GM12873 (cell line): ENCODE results near the gene ATXN1.

ENCODE experiments used
- CTCF ChIP-seq: IDR thresholded peaks from 2 replicates; pipeline ENCODE4 v1.5.1; 2012; ENCODE audit warnings: low read depth, mild to moderate bottlenecking, moderate library complexity, low read length, control low read depth; ENCODE audit not compliant: insufficient read depth; ENCODE audit errors: missing control alignments

Gene ATXN1

DNA sequence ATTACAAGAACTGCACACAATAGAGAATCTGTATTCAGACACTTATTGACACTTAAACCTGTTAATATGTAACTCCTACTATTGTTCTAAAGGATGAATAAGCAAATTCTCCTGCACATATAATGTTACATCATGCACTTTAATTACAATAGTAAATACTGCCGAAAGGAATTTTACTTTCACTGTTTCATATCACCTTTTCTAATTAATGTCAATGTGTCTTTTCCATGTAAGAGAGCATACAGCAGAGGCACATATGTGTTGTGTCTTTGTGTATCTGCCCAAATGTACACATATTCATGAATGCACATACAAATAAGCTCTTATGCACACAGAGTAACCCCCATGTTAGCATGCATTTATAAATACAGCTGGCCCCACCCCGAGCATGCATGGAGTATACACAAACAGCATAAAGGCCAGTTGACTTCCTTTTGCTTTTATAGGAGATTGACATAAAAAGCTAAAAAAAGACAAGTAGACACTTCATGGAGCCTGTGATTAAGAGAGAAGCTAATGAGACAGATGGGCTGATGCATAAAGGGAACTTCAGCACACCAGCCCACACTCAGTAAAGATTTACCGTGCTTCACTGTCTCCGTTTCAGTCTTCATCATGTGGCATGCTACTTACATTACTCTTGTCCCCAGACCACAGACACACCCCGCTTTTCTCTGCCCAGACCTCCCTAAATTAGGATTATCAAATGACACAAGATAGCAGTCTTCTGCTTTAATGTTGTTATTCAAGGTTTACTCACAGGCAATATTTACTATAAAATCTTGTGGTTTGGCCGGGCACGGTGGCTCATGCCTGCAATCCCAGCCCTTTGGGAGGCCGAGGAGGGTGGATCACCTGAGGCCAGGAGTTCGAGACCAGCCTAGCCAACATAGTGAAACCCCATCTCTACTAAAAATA lies 184.6 kb downstream of the ATXN1 start:
- no peak for TF ChIP-seq CTCF

- TF ChIP-seq CTCF = no peak
These were observed 185.6 kb downstream of the ATXN1 start for GRCh38 chr6:16575655-16576054.

GRCh38 chr6:16572943-16573342 lies 188.3 kb downstream of the ATXN1 start:
- TF ChIP-seq CTCF = no peak

- no peak for TF ChIP-seq CTCF
These were observed 188.9 kb downstream of the ATXN1 start for GRCh38 chr6:16572317-16572716.

- no peak for TF ChIP-seq CTCF
These were observed 190.3 kb downstream of the ATXN1 start for GRCh38 chr6:16570946-16571345.

GRCh38 chr6:16570221-16570553 lies 191.1 kb downstream of the ATXN1 start:
- TF ChIP-seq CTCF = no peak

- TF ChIP-seq CTCF = no peak
These were observed 193.1 kb downstream of the ATXN1 start for GRCh38 chr6:16568128-16568527.
